Retinal pigment epithelial cell (primary cell): Measurements from ENCODE around the gene MCF2L.
"Not testable (repeated sequence)": the region's sequence is repeated elsewhere in the genome, so short reads cannot be mapped to it uniquely, and the experiment has no call there.

Source experiments
- DNase-seq: peaks from one replicate; pipeline ENCODE4 v3.0.0-alpha.2; 2010; ENCODE audit warnings: low read depth
- H3K4me3 ChIP-seq: 2 replicates; pipeline ENCODE4 v1.5.1; 2011; ENCODE audit warnings: mild to moderate bottlenecking, low read length, control low read depth, moderate library complexity
- CTCF ChIP-seq: conservative IDR thresholded peaks from 2 replicates; pipeline ENCODE4 v1.5.1; 2011; ENCODE audit warnings: low read depth, low read length, control low read depth, inconsistent platforms

Gene MCF2L

GRCh38 chr13:113096745-113097305, 127.8 kb downstream of the MCF2L start:
- TF ChIP-seq CTCF, result no peak
- DNase-seq, result no peak
- no peak overlapping the region for H3K4me3 ChIP-seq

- no peak overlapping the region for H3K4me3 ChIP-seq
- no peak for TF ChIP-seq CTCF
- DNase-seq, result no peak
Observed at GRCh38 chr13:113097651-113098050, 128.6 kb downstream of the MCF2L start.

GRCh38 chr13:113098162-113098732, 129.2 kb downstream of the MCF2L start:
- H3K4me3 ChIP-seq, result no peak overlapping the region
- TF ChIP-seq CTCF, result no peak
- DNase-seq, result no peak

- no peak for TF ChIP-seq CTCF
- DNase-seq, result no peak
- no peak overlapping the region for H3K4me3 ChIP-seq
Observed at GRCh38 chr13:113099142-113099541, 130.1 kb downstream of the MCF2L start.

- H3K4me3 ChIP-seq, DNase-seq: not testable (repeated sequence)
Observed at GRCh38 chr13:113102302-113102701, 133.3 kb downstream of the MCF2L start.

GRCh38 chr13:113102727-113103126, 133.7 kb downstream of the MCF2L start:
- no peak for TF ChIP-seq CTCF
- no peak overlapping the region for H3K4me3 ChIP-seq
- no peak for DNase-seq

- no peak overlapping the region for H3K4me3 ChIP-seq
- no peak for TF ChIP-seq CTCF
- no peak for DNase-seq
Observed at GRCh38 chr13:113103646-113104045, 134.6 kb downstream of the MCF2L start.
